IMR-90 (cell line): Measurements from ENCODE around the gene THRA. TPM values are rescaled to one million over a fixed set of nuclear protein-coding genes. Genes with fewer than 3 reads are reported as not detected.

ENCODE experiments used
- ATAC-seq: fragments of 200-7000 bp; cut with Tn5 transposase; 2 replicates; pipeline ENCODE4 v1.9.1; 2020; ENCODE audit warnings: low read depth, mild to moderate bottlenecking, moderate library complexity
- BruUV-seq: library from RNA; stranded (reverse); fragments of 400-500 nt; replicated peaks from 2 replicates; lab custom pipeline; 2021; lab: Mats Ljungman, UMichigan
- CTCF ChIA-PET: fragments of 300-600 bp; formaldehyde crosslinking; extraction: SDS; loops from one replicate; lab custom pipeline; 2021; ENCODE audit warnings: antibody characterized with exemption; lab: Yijun Ruan, JAX
- POLR2A ChIA-PET: fragments of 300-600 bp; sonication (Branson Sonifier 250); formaldehyde crosslinking; loops from one replicate; lab custom pipeline; 2022; ENCODE audit warnings: antibody characterized with exemption; ENCODE audit not compliant: unreplicated experiment; lab: Charles Lee
- DNase-seq: peaks from one replicate; pipeline ENCODE4 v3.0.0; 2013
- H2AFZ ChIP-seq: replicated peaks from 2 replicates; pipeline ENCODE3; 2013; ENCODE audit warnings: low read length, mild to moderate bottlenecking; ENCODE audit not compliant: poor library complexity
- H2AK5ac ChIP-seq: 2 replicates; pipeline ENCODE4 v1.6.1; 2013; ENCODE audit warnings: low read depth, low read length, inconsistent platforms
- H2AK9ac ChIP-seq: replicated peaks from 2 replicates; pipeline ENCODE3; 2013; ENCODE audit warnings: mild to moderate bottlenecking, low read depth, low read length, moderate library complexity; ENCODE audit not compliant: poor library complexity
- H2BK120ac ChIP-seq: 2 replicates; pipeline ENCODE4 v1.6.1; 2013; ENCODE audit warnings: low read depth, low read length, inconsistent platforms
- H2BK15ac ChIP-seq: 3 replicates; pipeline ENCODE4 v1.6.1; 2013; ENCODE audit warnings: low read depth, low read length, inconsistent platforms
- H2BK20ac ChIP-seq: 2 replicates; pipeline ENCODE4 v1.6.1; 2013; ENCODE audit warnings: low read depth, mild to moderate bottlenecking, inconsistent platforms, low read length, moderate library complexity
- H2BK5ac ChIP-seq: 2 replicates; pipeline ENCODE4 v1.6.1; 2013; ENCODE audit warnings: mild to moderate bottlenecking, low read depth, low read length, inconsistent platforms; ENCODE audit not compliant: poor library complexity, severe bottlenecking
- H3K14ac ChIP-seq: replicated peaks from 2 replicates; pipeline ENCODE4 v1.6.1; 2013; ENCODE audit warnings: low read depth, low read length, inconsistent platforms
- H3K18ac ChIP-seq: 2 replicates; pipeline ENCODE4 v1.6.1; 2013; ENCODE audit warnings: low read depth, low read length, control low read depth
- H3K23ac ChIP-seq: 2 replicates; pipeline ENCODE4 v1.6.1; 2013; ENCODE audit warnings: low read depth, low read length, inconsistent platforms
- H3K27ac ChIP-seq: 2 replicates; pipeline ENCODE4 v1.5.1; 2013; ENCODE audit warnings: mild to moderate bottlenecking, control low read depth, low read length; ENCODE audit not compliant: insufficient read depth
- H3K27me3 ChIP-seq: 2 replicates; pipeline ENCODE4 v1.6.1; 2013; ENCODE audit warnings: low read length; ENCODE audit not compliant: control insufficient read depth, insufficient read depth
- H3K36me3 ChIP-seq: 2 replicates; pipeline ENCODE4 v1.6.1; 2013; ENCODE audit warnings: low read length, mixed read lengths; ENCODE audit not compliant: control insufficient read depth, insufficient read depth
- H3K4ac ChIP-seq: 2 replicates; pipeline ENCODE4 v1.6.1; 2013; ENCODE audit warnings: low read depth, low read length, inconsistent platforms
- H3K4me1 ChIP-seq: 2 replicates; pipeline ENCODE4 v1.6.1; 2013; ENCODE audit warnings: low read length, mixed read lengths; ENCODE audit not compliant: control insufficient read depth, insufficient read depth
- H3K4me2 ChIP-seq: 2 replicates; pipeline ENCODE4 v1.6.1; 2013; ENCODE audit warnings: low read depth, mild to moderate bottlenecking, control low read depth, low read length, moderate library complexity
- H3K4me3 ChIP-seq: 2 replicates; pipeline ENCODE4 v1.5.1; 2013; ENCODE audit warnings: low read depth, mild to moderate bottlenecking, control low read depth, low read length, moderate library complexity; ENCODE audit not compliant: insufficient read depth
- H3K56ac ChIP-seq: 2 replicates; pipeline ENCODE4 v1.6.1; 2013; ENCODE audit warnings: low read length, inconsistent platforms; ENCODE audit not compliant: insufficient read depth; ENCODE audit errors: extremely low read depth
- H3K79me1 ChIP-seq, 2 experiments: 2 replicates each; pipeline ENCODE4 v1.6.1; 2013; ENCODE audit warnings: low read length in 2 of 2, inconsistent platforms in 1 of 2, low read depth in 1 of 2
- H3K9ac ChIP-seq: 2 replicates; pipeline ENCODE4 v1.6.1; 2013; ENCODE audit warnings: low read depth, low read length, control low read depth
- H3K9me1 ChIP-seq: 2 replicates; pipeline ENCODE4 v1.6.1; 2013; ENCODE audit warnings: low read length, inconsistent platforms; ENCODE audit not compliant: insufficient read depth
- H3K9me3 ChIP-seq: 2 replicates; pipeline ENCODE4 v1.6.1; 2013; ENCODE audit warnings: low read length; ENCODE audit not compliant: control insufficient read depth, insufficient read depth
- H4K20me1 ChIP-seq: 2 replicates; pipeline ENCODE4 v1.6.1; 2013; ENCODE audit warnings: low read length, inconsistent platforms; ENCODE audit not compliant: insufficient read depth
- H4K5ac ChIP-seq: 2 replicates; pipeline ENCODE4 v1.6.1; 2013; ENCODE audit warnings: mild to moderate bottlenecking, low read depth, low read length, control low read depth
- H4K8ac ChIP-seq, 2 experiments: 2 replicates each; pipeline ENCODE4 v1.6.1; 2013; ENCODE audit warnings: low read depth in 2 of 2, low read length in 2 of 2, control low read depth in 1 of 2, inconsistent platforms in 1 of 2
- H4K91ac ChIP-seq: 2 replicates; pipeline ENCODE4 v1.6.1; 2013; ENCODE audit warnings: low read depth, low read length, inconsistent platforms; ENCODE audit not compliant: insufficient read depth
- BHLHE40 ChIP-seq: fragments of 150-350 bp; IDR thresholded peaks from 2 replicates; pipeline ENCODE4 v1.6.1; 2016; ENCODE audit warnings: mild to moderate bottlenecking, low read depth, low read length
- CEBPB ChIP-seq: IDR thresholded peaks from 2 replicates; pipeline ENCODE4 v1.6.1; 2012; ENCODE audit warnings: low read depth, low read length, improper control_type of control experiment
- CHD1 ChIP-seq: IDR thresholded peaks from 2 replicates; pipeline ENCODE4 v1.6.1; 2012; ENCODE audit warnings: low read depth, low read length, improper control_type of control experiment
- MAZ ChIP-seq: IDR thresholded peaks from 2 replicates; pipeline ENCODE4 v1.6.1; 2012; ENCODE audit warnings: low read depth, mild to moderate bottlenecking, low read length, improper control_type of control experiment, moderate library complexity, borderline replicate concordance
- MXI1 ChIP-seq: IDR thresholded peaks from 2 replicates; pipeline ENCODE4 v1.6.1; 2012; ENCODE audit warnings: low read depth, mild to moderate bottlenecking, low read length, moderate library complexity, borderline replicate concordance
- NFE2L2 ChIP-seq: fragments of 150-350 bp; IDR thresholded peaks from 2 replicates; pipeline ENCODE4 v1.6.1; 2016; ENCODE audit warnings: low read depth, mild to moderate bottlenecking, low read length
- RAD21 ChIP-seq: IDR thresholded peaks from 2 replicates; pipeline ENCODE4 v1.6.1; 2012; ENCODE audit warnings: low read length, improper control_type of control experiment
- RFX5 ChIP-seq: IDR thresholded peaks from 2 replicates; pipeline ENCODE4 v1.8.0; 2012; ENCODE audit warnings: low read depth, mild to moderate bottlenecking, low read length, moderate library complexity
- USF2 ChIP-seq: fragments of 150-350 bp; IDR thresholded peaks from 2 replicates; pipeline ENCODE4 v1.6.1; 2017; ENCODE audit warnings: mild to moderate bottlenecking, antibody characterized with exemption, low read length, low read depth
- WGBS, 2 experiments: methylation state at CpG; one replicate each; pipeline versions ENCODE4 v1.1.5 to v1.1.7; 2013; ENCODE audit warnings: missing lambda C conversion rate in 2 of 2; ENCODE audit not compliant: insufficient read length in 1 of 2; ENCODE audit errors: extremely low coverage in 2 of 2; 5-methylcytosine and 5-hydroxymethylcytosine counted together
- dilution Hi-C: fragments of 300-500 bp; cut with HindIII; formaldehyde crosslinking; loops from one replicate; pipeline ENCODE4 v1.14.3; 2018; ENCODE audit warnings: low sequenced_read_pairs; ENCODE audit not compliant: unreplicated experiment
- in situ Hi-C: fragments of 300-500 bp; cut with MboI; formaldehyde crosslinking; loops from 3 replicates; pipeline ENCODE4 v1.14.3; 2019; ENCODE audit warnings: low sequenced_read_pairs, inconsistent platforms, mixed read lengths
- intact Hi-C: fragments of 100-400 bp; cut with micrococcal nuclease; formaldehyde crosslinking; loops from 2 replicates; pipeline ENCODE4 v1.10.0; 2022
- polyA plus RNA-seq, 3 experiments: library from polyadenylated mRNA; depleted of rRNA; stranded (reverse); fragments of >200 nt; gene quantifications; 2 replicates each; pipeline ENCODE4 v1.2.3, GENCODE V29; 2012; ENCODE audit warnings: low replicate concordance in 1 of 3
- total RNA-seq: library from RNA; depleted of rRNA; stranded (reverse); fragments of >200 nt; gene quantifications from 2 replicates; pipeline ENCODE4 v1.2.3, GENCODE V29; 2012

Gene THRA
- total and polyA plus RNA-seq, 2 of the 4 experiments (the other 2 are of a cell fraction) = 22.0 to 23.4 TPM

- TF ChIP-seq CHD1 = no peak
These were observed 8.7 kb downstream of the THRA start (continued) for GRCh38 chr17:40071313-40072039.

- Histone ChIP-seq H4K91ac (no peak overlapping the region), H3K27ac (no peak overlapping the region), H3K4me1 (peaks cover 53% of the 10 kb centered on the region), H2AK9ac (peak overlapping the region; percentile 91), H2BK20ac (no peak overlapping the region), H3K23ac (no peak overlapping the region), H3K4me2 (peak overlapping the region; percentile 12; the same call in 1 of the 2 replicates), H3K27me3 (no peaks in the 10 kb centered on the region), H3K36me3 (peaks cover 18% of the 10 kb centered on the region), H2BK120ac (no peak overlapping the region), H2AK5ac (peak overlapping the region; percentile 42; the same call in 1 of the 2 replicates), H3K14ac (peak overlapping the region; percentile 58; the same call in 1 of the 2 replicates), H2AFZ (no peak overlapping the region), H4K20me1 (peaks cover 32% of the 10 kb centered on the region), H3K4ac (peak overlapping the region; percentile 6; the same call in 1 of the 2 replicates), H3K56ac (no peak overlapping the region), H4K5ac (no peak overlapping the region), H3K4me3 (no peak overlapping the region), H4K8ac (no peak overlapping the region), H3K79me1 (peaks cover 32 to 87% of the 10 kb centered on the region in 2 experiments), H2BK15ac (no peak overlapping the region), H3K9me1 (peaks cover 38% of the 10 kb centered on the region), H3K18ac (no peak overlapping the region; the same call in 1 of the 2 replicates), H3K9me3 (no peaks in the 10 kb centered on the region), H3K9ac (no peak overlapping the region), H2BK5ac (no peak overlapping the region)
- ChIA-PET CTCF (no interaction called here), POLR2A (no interaction called here)
- dilution Hi-C loops (no loop called here), in situ Hi-C loops (no loop called here), intact Hi-C loops (no loop called here)
- WGBS, 2 experiments = 37% methylated on average over 13 of the region's 19 CpGs; no CpG with 5 or more reads in 1 of the 2 experiments
- ATAC-seq (no peak; the same call in 1 of the 2 replicates), DNase-seq (no peak)
- TF ChIP-seq BHLHE40 (peak; percentile 94), NFE2L2 (no peak), CEBPB (0 out of 2 replicates have a peak, but pooled peaks have one; percentile 18), USF2 (peak; percentile 28; the same call in 1 of the 2 replicates), MXI1 (peak; percentile 33; the same call in 1 of the 2 replicates), MAZ (peak; percentile 33; the same call in 1 of the 2 replicates), RAD21 (no peak), RFX5 (no peak)
- no TSS peak for BruUV-seq
These were observed 9.4 kb downstream of the THRA start for GRCh38 chr17:40072040-40072734.
